Activated CD4-positive, CD25-positive, alpha-beta regulatory T cell treated with anti-CD3 and anti-CD28 coated beads, Interleukin-2, amount 50 U/mL, for 24 hours (primary cell): ENCODE measurements around the gene FXYD5.
A peak's percentile ranks its signal among the peaks of the same experiment; 100 is the strongest.

Experiments
- ATAC-seq, 2 donors: fragments of 150-1000 bp; cut with Tn5 transposase; one replicate each; pipeline ENCODE4 v1.10.0; 2021; ENCODE audit warnings: mild to moderate bottlenecking in 1 of 2, moderate library complexity in 1 of 2

Gene FXYD5

GRCh38 chr19:35157431-35157830 lies 2.9 kb downstream of the FXYD5 start:
- no peak for ATAC-seq

- ATAC-seq: no peak
Observed at GRCh38 chr19:35159606-35160005, 5.1 kb downstream of the FXYD5 start.

GRCh38 chr19:35160629-35161433 lies 6.3 kb downstream of the FXYD5 start:
- ATAC-seq: no peak

- no peak for ATAC-seq
Observed at GRCh38 chr19:35161434-35161743, 6.9 kb downstream of the FXYD5 start.

- ATAC-seq: no peak
Observed at GRCh38 chr19:35162471-35163326, 8.2 kb downstream of the FXYD5 start.

- no peak for ATAC-seq
Observed at GRCh38 chr19:35164418-35164817, 9.9 kb downstream of the FXYD5 start.

GRCh38 chr19:35165200-35166058 lies 10.9 kb downstream of the FXYD5 start:
- no peak for ATAC-seq

GRCh38 chr19:35166100-35167063 lies 11.8 kb downstream of the FXYD5 start:
- ATAC-seq: no peak

GRCh38 chr19:35167251-35168119 lies 12.9 kb downstream of the FXYD5 start:
- ATAC-seq: peak in 1 of 2 donors; percentile 12

- no peak for ATAC-seq
Observed at GRCh38 chr19:35168196-35168595, 13.7 kb downstream of the FXYD5 start.

GRCh38 chr19:35169221-35169995 lies 14.9 kb downstream of the FXYD5 start:
- ATAC-seq: peak in 1 of 2 donors; percentile 63

- no peak for ATAC-seq
Observed at GRCh38 chr19:35170359-35171061, 16.0 kb downstream of the FXYD5 start.

- ATAC-seq: no peak
Observed at GRCh38 chr19:35171730-35172129, 17.2 kb downstream of the FXYD5 start.

- ATAC-seq: no peak
Observed at GRCh38 chr19:35174226-35174625, 19.7 kb downstream of the FXYD5 start.

- ATAC-seq: no peak
Observed at GRCh38 chr19:35176181-35176570, 21.6 kb downstream of the FXYD5 start.

GRCh38 chr19:35177377-35178274 lies 23.1 kb downstream of the FXYD5 start:
- ATAC-seq: peak; percentile 41 to 55

GRCh38 chr19:35178701-35179100 lies 24.2 kb downstream of the FXYD5 start:
- no peak for ATAC-seq

- ATAC-seq: no peak
Observed at GRCh38 chr19:35179830-35180229, 25.3 kb downstream of the FXYD5 start.
